H1 (cell line): ENCODE results near the gene HIVEP3. TPM values are rescaled to one million over a fixed set of nuclear protein-coding genes. Genes with fewer than 3 reads are reported as not detected.
A peak's percentile ranks its signal among the peaks of the same experiment; 100 is the strongest.

Source experiments
- CTCF ChIA-PET: fragments of 300-600 bp; sonication (Branson Sonifier 250); formaldehyde crosslinking; loops from one replicate; lab custom pipeline; 2021; ENCODE audit not compliant: partially characterized antibody; lab: Charles Lee
- POLR2A ChIA-PET: fragments of 300-600 bp; sonication (Branson Sonifier 250); formaldehyde crosslinking; loops from one replicate; lab custom pipeline; 2021; ENCODE audit warnings: inconsistent platforms; ENCODE audit not compliant: partially characterized antibody; lab: Charles Lee
- DNase-seq, 2 experiments: peaks; one replicate each; pipeline versions ENCODE4 v3.0.0 to v3.0.0-alpha.2; 2010 to 2022; ENCODE audit warnings: low spot score in 2 of 2, low read depth in 1 of 2, mixed read lengths in 1 of 2
- FAIRE-seq: peaks from 2 replicates; lab custom pipeline; 2011; peaks lifted over from hg19 to GRCh38; lab: Jason Lieb, UNC
- H2AFZ ChIP-seq: 2 replicates; pipeline ENCODE4 v1.8.1; 2012; ENCODE audit warnings: low read length, inconsistent platforms
- H2AK5ac ChIP-seq: 2 replicates; pipeline ENCODE4 v1.6.1; 2013; ENCODE audit warnings: low read depth, low read length
- H2BK120ac ChIP-seq: replicated peaks from 2 replicates; pipeline ENCODE3; 2013; ENCODE audit warnings: low read depth, low read length, inconsistent platforms
- H2BK12ac ChIP-seq: 2 replicates; pipeline ENCODE4 v1.6.1; 2013; ENCODE audit warnings: low read depth, low read length
- H2BK15ac ChIP-seq: 2 replicates; pipeline ENCODE4 v1.6.1; 2013; ENCODE audit warnings: low read length
- H2BK20ac ChIP-seq: 2 replicates; pipeline ENCODE4 v1.6.1; 2013; ENCODE audit warnings: low read length
- H2BK5ac ChIP-seq: 2 replicates; pipeline ENCODE4 v1.6.1; 2013; ENCODE audit warnings: low read depth, low read length
- H3K14ac ChIP-seq: 2 replicates; pipeline ENCODE4 v1.6.1; 2013; ENCODE audit warnings: inconsistent platforms; ENCODE audit not compliant: insufficient read length
- H3K18ac ChIP-seq: 2 replicates; pipeline ENCODE4 v1.6.1; 2013; ENCODE audit warnings: low read length; ENCODE audit errors: extremely low read depth
- H3K23ac ChIP-seq: 2 replicates; pipeline ENCODE4 v1.6.1; 2013; ENCODE audit warnings: inconsistent platforms; ENCODE audit not compliant: insufficient read length
- H3K23me2 ChIP-seq: 2 replicates; pipeline ENCODE4 v1.6.1; 2013; ENCODE audit warnings: low read depth, low read length
- H3K27ac ChIP-seq: 2 replicates; pipeline ENCODE4 v1.6.1; 2011; ENCODE audit warnings: low read depth, low read length, inconsistent platforms
- H3K27me3 ChIP-seq, 4 experiments: replicated peaks in 1 of 4; 1 replicate in 1 of 4; 2 replicates in 3 of 4; pipeline versions ENCODE4 v1.6.1 to v1.8.1; 2011 to 2013; ENCODE audit warnings: low read length in 3 of 4, mild to moderate bottlenecking in 3 of 4, inconsistent platforms in 2 of 4, mixed read lengths in 2 of 4, moderate library complexity in 1 of 4; ENCODE audit not compliant: control insufficient read depth in 3 of 4, insufficient read depth in 3 of 4; ENCODE audit errors: extremely low read depth in 1 of 4
- H3K36me3 ChIP-seq, 4 experiments: 2 replicates each; pipeline versions ENCODE4 v1.6.1 to v1.8.1; 2011 to 2013; ENCODE audit warnings: mild to moderate bottlenecking in 4 of 4, low read length in 3 of 4, moderate library complexity in 2 of 4, control low read depth in 1 of 4, inconsistent platforms in 1 of 4; ENCODE audit not compliant: insufficient read depth in 4 of 4, control insufficient read depth in 2 of 4
- H3K4ac ChIP-seq: replicated peaks from 2 replicates; pipeline ENCODE3; 2013; ENCODE audit warnings: low read length, low read depth, mixed read lengths, inconsistent platforms; ENCODE audit not compliant: insufficient read length
- H3K4me1 ChIP-seq, 4 experiments: replicated peaks in 1 of 4; 1 replicate in 1 of 4; 2 replicates in 3 of 4; pipeline versions ENCODE4 v1.6.1 to v1.8.1; 2011 to 2013; ENCODE audit warnings: low read length in 3 of 4, inconsistent platforms in 2 of 4, mixed read lengths in 1 of 4; ENCODE audit not compliant: insufficient read depth in 4 of 4, control insufficient read depth in 3 of 4
- H3K4me2 ChIP-seq, 2 experiments: 2 replicates each; pipeline versions ENCODE4 v1.6.1 to v1.8.1; 2011 to 2013; ENCODE audit warnings: low read depth in 2 of 2, low read length in 2 of 2, control low read depth in 1 of 2, inconsistent platforms in 1 of 2, mild to moderate bottlenecking in 1 of 2; ENCODE audit not compliant: insufficient read depth in 1 of 2
- H3K4me3 ChIP-seq, 4 experiments: fragments of 200-600, 300-600 bp in 1 of 4; sonication (generic), shearing (Covaris generic), sonication (Bioruptor Twin) in 1 of 4; 2 replicates each; pipeline versions ENCODE4 v1.5.1 to v1.8.1; 2011 to 2016; ENCODE audit warnings: low read length in 4 of 4, low read depth in 3 of 4, control low read depth in 2 of 4, inconsistent platforms in 2 of 4, mild to moderate bottlenecking in 2 of 4, mixed read lengths in 1 of 4, moderate library complexity in 1 of 4; ENCODE audit not compliant: insufficient read depth in 2 of 4; ENCODE audit errors: extremely low read depth in 1 of 4
- H3K56ac ChIP-seq: replicated peaks from 2 replicates; pipeline ENCODE3; 2013; ENCODE audit warnings: low read depth, mild to moderate bottlenecking, mixed read lengths, low read length, inconsistent platforms; ENCODE audit not compliant: insufficient read length
- H3K79me1 ChIP-seq: 2 replicates; pipeline ENCODE4 v1.6.1; 2013; ENCODE audit warnings: low read depth, low read length, control low read depth
- H3K79me2 ChIP-seq, 2 experiments: 2 replicates each; pipeline versions ENCODE4 v1.6.1 to v1.8.1; 2012 to 2013; ENCODE audit warnings: low read length in 2 of 2, mild to moderate bottlenecking in 2 of 2, inconsistent platforms in 1 of 2; ENCODE audit not compliant: insufficient read depth in 2 of 2, control insufficient read depth in 1 of 2
- H3K9ac ChIP-seq, 4 experiments: replicated peaks in 1 of 4; 1 replicate in 1 of 4; 2 replicates in 3 of 4; pipeline versions ENCODE4 v1.6.1 to v1.8.1; 2011 to 2013; ENCODE audit warnings: low read depth in 3 of 4, low read length in 3 of 4, control low read depth in 2 of 4, mild to moderate bottlenecking in 2 of 4, moderate library complexity in 2 of 4, inconsistent platforms in 1 of 4; ENCODE audit errors: extremely low read depth in 1 of 4
- H3K9me3 ChIP-seq, 2 experiments: 2 replicates each; pipeline versions ENCODE4 v1.6.1 to v1.8.1; 2012 to 2013; ENCODE audit warnings: mild to moderate bottlenecking in 2 of 2, moderate library complexity in 2 of 2, control low read depth in 1 of 2, inconsistent platforms in 1 of 2, low read depth in 1 of 2, low read length in 1 of 2, mixed read lengths in 1 of 2; ENCODE audit not compliant: insufficient read depth in 2 of 2
- H4K20me1 ChIP-seq, 2 experiments: replicated peaks in 1 of 2; 2 replicates each; pipeline versions ENCODE3 to v1.8.1; 2011 to 2013; ENCODE audit warnings: inconsistent platforms in 2 of 2, low read length in 2 of 2, mild to moderate bottlenecking in 1 of 2; ENCODE audit not compliant: insufficient read depth in 2 of 2, control insufficient read depth in 1 of 2
- H4K5ac ChIP-seq: 2 replicates; pipeline ENCODE4 v1.6.1; 2013; ENCODE audit warnings: low read length, low read depth, mixed read lengths, inconsistent platforms; ENCODE audit not compliant: insufficient read length
- H4K8ac ChIP-seq: 2 replicates; pipeline ENCODE4 v1.8.0; 2013; ENCODE audit warnings: mild to moderate bottlenecking, moderate library complexity, low read length, inconsistent platforms; ENCODE audit not compliant: insufficient read depth; ENCODE audit errors: extremely low read depth
- H4K91ac ChIP-seq: replicated peaks from 2 replicates; pipeline ENCODE3; 2013; ENCODE audit warnings: low read length, mixed read lengths, inconsistent platforms; ENCODE audit not compliant: insufficient read length
- CREB1 ChIP-seq: IDR thresholded peaks from 2 replicates; pipeline ENCODE4 v1.6.1; 2012; ENCODE audit warnings: inconsistent platforms
- EGR1 ChIP-seq: IDR thresholded peaks from 2 replicates; pipeline ENCODE4 v1.6.1; 2011; ENCODE audit warnings: low read depth, low read length, borderline replicate concordance
- JUN ChIP-seq: IDR thresholded peaks from 2 replicates; pipeline ENCODE4 v1.6.1; 2011; ENCODE audit warnings: low read depth, mild to moderate bottlenecking, improper control_type of control experiment, low read length
- PHF8 ChIP-seq: fragments of 200-600 bp; sonication (generic); conservative IDR thresholded peaks from 2 replicates; pipeline ENCODE4 v1.7.1; 2012; ENCODE audit warnings: low read depth, mild to moderate bottlenecking, inconsistent platforms, low read length, moderate library complexity
- RFX5 ChIP-seq: IDR thresholded peaks from 2 replicates; pipeline ENCODE4 v1.6.1; 2011; ENCODE audit warnings: low read depth, low read length, improper control_type of control experiment, borderline replicate concordance
- SIN3A ChIP-seq, 2 experiments: IDR thresholded peaks in 1 of 2; conservative IDR thresholded peaks in 1 of 2; 2 replicates each; pipeline ENCODE4 v1.6.1; 2011 to 2012; ENCODE audit warnings: low read length in 2 of 2, improper control_type of control experiment in 1 of 2, low read depth in 1 of 2, mild to moderate bottlenecking in 1 of 2
- WGBS, 2 experiments: shearing (Covaris generic) in 1 of 2; methylation state at CpG; one replicate each; pipeline versions ENCODE4 v1.1.6 to v1.1.7; 2013 to 2015; ENCODE audit warnings: low lambda C conversion rate in 2 of 2, mixed read lengths in 2 of 2, inconsistent platforms in 1 of 2, low coverage in 1 of 2, missing lambda C conversion rate in 1 of 2; ENCODE audit not compliant: insufficient replicate concordance in 2 of 2, insufficient coverage in 1 of 2, insufficient read length in 1 of 2; ENCODE audit errors: extremely low coverage in 1 of 2, missing lambda C conversion rate in 1 of 2; 5-methylcytosine and 5-hydroxymethylcytosine counted together
- long read RNA-seq, 2 experiments: library from RNA in 1 of 2; library from capped mRNA in 1 of 2; stranded (forward); transcript quantifications; one replicate each; pipeline ENCODE4 v2.0.0, GENCODE V29; 2021; ENCODE audit warnings: inconsistent platforms in 1 of 2
- polyA minus RNA-seq, 3 experiments: library from RNA; depleted of rRNA, polyadenylated mRNA; stranded (reverse); fragments of >200 nt; gene quantifications; 1 replicate in 2 of 3; 2 replicates in 1 of 3; pipeline ENCODE4 v1.2.3, GENCODE V29; 2011
- polyA plus RNA-seq, 7 experiments: library from polyadenylated mRNA; depleted of rRNA in 3 of 7; stranded (reverse) in 5 of 7; unstranded in 2 of 7; fragments of >200 nt in 5 of 7; fragments of 200-250 nt in 2 of 7; gene quantifications; 1 replicate in 5 of 7; 2 replicates in 1 of 7; 4 replicates in 1 of 7; pipeline versions ENCODE4 v1.2.1 to v1.2.3, GENCODE V29; 2011 to 2013; ENCODE audit warnings: missing spikeins in 2 of 7, mixed read lengths in 2 of 7
- total RNA-seq: library from RNA; stranded (reverse); fragmentation: NEBNext Ultra II Directional; extraction: Animal tissue kit (Norgen Biotek cat#: 25700); gene quantifications from 2 replicates; pipeline ENCODE4 v1.2.1, GENCODE V29; 2021
- TF ChIP-seq, protein P1 (sequence below), 3 experiments: IDR thresholded peaks; 1 replicate in 2 of 3; 2 replicates in 1 of 3; pipeline versions ENCODE4 v1.5.1 to v1.6.1; 2011; ENCODE audit warnings: low read length in 3 of 3, mild to moderate bottlenecking in 3 of 3, inconsistent platforms in 2 of 3, low read depth in 1 of 3, moderate library complexity in 1 of 3; ENCODE audit not compliant: insufficient read depth in 1 of 3; ENCODE audit errors: control extremely low read depth in 1 of 3

The HIVEP3 gene
- total RNA-seq (0.38 and 0.69 TPM in 2 replicates), polyA plus RNA-seq (2011; rRNA removed) (0.20 and 0.24 TPM in 2 replicates), polyA minus RNA-seq (2011; rRNA and poly(A)+ RNA removed) (0.12 and 0.13 TPM in 2 replicates)
- polyA plus RNA-seq (2011; cell fraction: cytosol; rRNA removed), result 0.18 TPM
- polyA plus RNA-seq (2011; cell fraction: nucleus; rRNA removed), result 0.43 TPM
- polyA plus RNA-seq (2012, experiment 1 of 2), result 0.12 to 0.28 TPM (median 0.21 TPM) in 4 replicates
- polyA plus RNA-seq (2012, experiment 2 of 2), result 0.10 TPM
- polyA plus RNA-seq (2013, experiment 1 of 2), result 0.34 TPM
- 0.35 TPM for polyA plus RNA-seq (2013, experiment 2 of 2)
- 0.15 TPM for polyA minus RNA-seq (2011; cell fraction: cytosol; rRNA and poly(A)+ RNA removed)
- 0.30 TPM for polyA minus RNA-seq (2011; cell fraction: nucleus; rRNA and poly(A)+ RNA removed)
- long read RNA-seq, experiment 1, partial matches to known transcripts, result 1 of 2 reads
- long read RNA-seq, experiment 1, other reads (novel, unspliced or antisense), result 1 of 2 reads
- long read RNA-seq, experiment 2, partial matches to known transcripts, result 0 of 1 reads
- long read RNA-seq, experiment 2, other reads (novel, unspliced or antisense), result 1 of 1 reads

DNA sequence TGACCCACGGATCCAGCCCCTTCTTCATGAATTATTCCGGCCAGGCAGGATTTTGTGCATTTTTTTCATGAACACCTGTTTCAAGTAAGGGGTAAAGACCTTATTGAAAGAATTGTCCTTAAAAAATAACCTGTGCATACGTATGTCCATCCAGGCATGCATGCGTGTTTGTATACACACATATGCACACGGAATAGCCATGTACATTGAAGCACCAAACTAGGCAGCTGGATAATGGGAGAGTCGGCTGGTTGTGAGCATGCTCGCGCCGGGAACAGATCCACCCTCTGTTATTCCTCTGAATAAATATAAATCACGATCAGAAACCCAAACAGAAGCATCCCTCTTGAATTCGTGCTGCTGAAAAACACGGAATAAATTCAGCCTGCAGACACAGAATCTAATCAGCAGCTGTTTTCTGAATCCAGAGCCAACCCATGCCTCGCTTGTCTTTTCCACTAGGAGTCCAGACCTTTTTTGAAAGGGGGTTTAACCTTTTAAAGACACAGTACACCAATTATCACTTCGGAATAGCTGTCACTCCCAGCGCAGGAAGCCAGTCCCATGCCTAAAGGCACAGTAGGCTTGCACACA is at the start of gene HIVEP3:
Gene HIVEP3 (minus strand): TSS at position 473 of the 594 bp plus-strand sequence.
- DNase-seq (peak in 1 of 2 experiments; percentile 43), FAIRE-seq (peak; percentile 57)
- Histone ChIP-seq H3K36me3 (no peaks in the 10 kb centered on the region), H2BK12ac (0 out of 2 replicates have a peak within 1 kb of the TSS, but pooled peaks have one; percentile 65), H2AFZ (peak within 1 kb of the TSS; percentile 42; the same call in 1 of the 2 replicates), H4K20me1 (peaks cover 0 to 1% of the 10 kb centered on the region in 2 experiments), H2BK5ac (no peak within 1 kb of the TSS), H2BK120ac (no peak within 1 kb of the TSS), H2BK20ac (no peak within 1 kb of the TSS), H2BK15ac (no peak within 1 kb of the TSS), H3K23me2 (peaks cover 7% of the 10 kb centered on the region), H3K56ac (no peak within 1 kb of the TSS), H3K4ac (no peak within 1 kb of the TSS), H3K4me2 (peak within 1 kb of the TSS; percentile 81 to 95), H3K4me1 (peaks cover 8 to 22% (median 12%) of the 10 kb centered on the region in 4 experiments), H3K4me3 (peak within 1 kb of the TSS; percentile 52 to 72 (median 61)), H3K79me2 (no peaks in the 10 kb centered on the region), H3K23ac (no peak within 1 kb of the TSS), H4K8ac (no peak within 1 kb of the TSS), H3K14ac (no peak within 1 kb of the TSS), H3K9me3 (no peaks in the 10 kb centered on the region), H3K79me1 (no peaks in the 10 kb centered on the region), H4K5ac (no peak within 1 kb of the TSS), H4K91ac (no peak within 1 kb of the TSS), H3K27ac (no peak within 1 kb of the TSS), H3K27me3 (peaks cover 14 to 36% (median 30%) of the 10 kb centered on the region in 4 experiments), H3K9ac (peak within 1 kb of the TSS in 1 of 4 experiments; percentile 13; a peak in 2 of 7 replicates), H2AK5ac (no peak within 1 kb of the TSS), H3K18ac (no peak within 1 kb of the TSS)
- POLR2A ChIA-PET, result interaction anchor here (1.3 kb wide), 1 partner anchor 9 kb away, joined by 3 read pairs; no protein-coding TSS in a partner anchor
- CTCF ChIA-PET, result interaction anchor here (0.9 to 2.0 kb wide), 4 partner anchors 9 to 340 kb away, joined by 3 to 8 read pairs (median 4); no protein-coding TSS in a partner anchor
- 15% methylated on average over 15 of the region's 15 CpGs; no CpG with 5 or more reads in 1 of the 2 experiments for WGBS, 2 experiments
- TF ChIP-seq EGR1, result no peak
- no peak for TF ChIP-seq SIN3A (conservative IDR thresholded peaks at IDR 0.05 in 1 of 2, IDR thresholded peaks at IDR 0.05 in 1 of 2; ENCODE audit: low read depth in 1 of 2, low read length in 2 of 2)
- no peak for TF ChIP-seq CREB1
- TF ChIP-seq PHF8, result no peak
- TF ChIP-seq RFX5, result no peak
- TF ChIP-seq, protein P1, sequence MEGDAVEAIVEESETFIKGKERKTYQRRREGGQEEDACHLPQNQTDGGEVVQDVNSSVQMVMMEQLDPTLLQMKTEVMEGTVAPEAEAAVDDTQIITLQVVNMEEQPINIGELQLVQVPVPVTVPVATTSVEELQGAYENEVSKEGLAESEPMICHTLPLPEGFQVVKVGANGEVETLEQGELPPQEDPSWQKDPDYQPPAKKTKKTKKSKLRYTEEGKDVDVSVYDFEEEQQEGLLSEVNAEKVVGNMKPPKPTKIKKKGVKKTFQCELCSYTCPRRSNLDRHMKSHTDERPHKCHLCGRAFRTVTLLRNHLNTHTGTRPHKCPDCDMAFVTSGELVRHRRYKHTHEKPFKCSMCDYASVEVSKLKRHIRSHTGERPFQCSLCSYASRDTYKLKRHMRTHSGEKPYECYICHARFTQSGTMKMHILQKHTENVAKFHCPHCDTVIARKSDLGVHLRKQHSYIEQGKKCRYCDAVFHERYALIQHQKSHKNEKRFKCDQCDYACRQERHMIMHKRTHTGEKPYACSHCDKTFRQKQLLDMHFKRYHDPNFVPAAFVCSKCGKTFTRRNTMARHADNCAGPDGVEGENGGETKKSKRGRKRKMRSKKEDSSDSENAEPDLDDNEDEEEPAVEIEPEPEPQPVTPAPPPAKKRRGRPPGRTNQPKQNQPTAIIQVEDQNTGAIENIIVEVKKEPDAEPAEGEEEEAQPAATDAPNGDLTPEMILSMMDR (IDR thresholded peaks at IDR 0.05; ENCODE audit: control extremely low read depth in 1 of 3, insufficient read depth in 1 of 3, low read depth in 1 of 3, low read length in 3 of 3), result 0 out of 4 replicates have a peak, but pooled peaks of 1 of the 3 experiments have one; percentile 0
- TF ChIP-seq JUN, result no peak
